PC-9 (cell line): ENCODE results near the gene NOX5. TPM values are rescaled to one million over a fixed set of nuclear protein-coding genes. Genes with fewer than 3 reads are reported as not detected.

Source experiments
- BruUV-seq: library from RNA; stranded (reverse); fragments of 400-500 nt; replicated peaks from 2 replicates; lab custom pipeline; 2021; lab: Mats Ljungman, UMichigan
- CTCF ChIA-PET: fragments of 300-600 bp; sonication (Branson Sonifier 250); formaldehyde crosslinking; loops from one replicate; lab custom pipeline; 2022; ENCODE audit warnings: antibody characterized with exemption; lab: Charles Lee
- POLR2A ChIA-PET: fragments of 300-600 bp; sonication (Branson Sonifier 250); formaldehyde crosslinking; loops from one replicate; lab custom pipeline; 2022; ENCODE audit warnings: antibody characterized with exemption; ENCODE audit not compliant: unreplicated experiment; lab: Charles Lee
- DNase-seq, 2 experiments: peaks; one replicate each; pipeline versions ENCODE4 v3.0.0 to v3.0.0-alpha.2; 2015 to 2022; ENCODE audit warnings: mixed read lengths in 1 of 2
- H2AFZ ChIP-seq: fragments of 200-600 bp; sonication (generic); 2 replicates; pipeline ENCODE4 v1.8.1; 2017; ENCODE audit warnings: antibody characterized with exemption
- H3F3A ChIP-seq: fragments of 200-600 bp; sonication (generic); 2 replicates; pipeline ENCODE4 v1.8.1; 2017; ENCODE audit warnings: antibody characterized with exemption, mild to moderate bottlenecking, low read depth; ENCODE audit not compliant: insufficient read depth
- H3K27ac ChIP-seq: fragments of 200-600 bp; sonication (generic); 2 replicates; pipeline ENCODE4 v1.6.1; 2016; ENCODE audit warnings: mixed run types
- H3K27me3 ChIP-seq: fragments of 200-600 bp; sonication (generic); 2 replicates; pipeline ENCODE4 v1.6.1; 2016; ENCODE audit warnings: low read depth, mixed run types; ENCODE audit not compliant: insufficient read depth
- H3K36me3 ChIP-seq: fragments of 200-600 bp; sonication (generic); 2 replicates; pipeline ENCODE4 v1.6.1; 2016; ENCODE audit warnings: low read depth, mixed run types
- H3K4me1 ChIP-seq: fragments of 200-600 bp; sonication (generic); replicated peaks from 2 replicates; pipeline ENCODE4 v1.6.1; 2016; ENCODE audit warnings: mixed run types; ENCODE audit not compliant: insufficient read depth
- H3K4me2 ChIP-seq: fragments of 200-600 bp; sonication (generic); 2 replicates; pipeline ENCODE4 v1.6.1; 2017; ENCODE audit warnings: mixed run types
- H3K4me3 ChIP-seq: fragments of 200-600 bp; sonication (generic); 2 replicates; pipeline ENCODE4 v1.6.1; 2016; ENCODE audit warnings: mixed run types
- H3K79me2 ChIP-seq: fragments of 200-600 bp; sonication (generic); 2 replicates; pipeline ENCODE4 v1.6.1; 2017; ENCODE audit warnings: low read depth, mixed run types
- H3K9me2 ChIP-seq: fragments of 200-600 bp; sonication (generic); 2 replicates; pipeline ENCODE4 v1.8.1; 2017; ENCODE audit warnings: mild to moderate bottlenecking; ENCODE audit not compliant: insufficient read depth
- H3K9me3 ChIP-seq: fragments of 200-600 bp; sonication (generic); 2 replicates; pipeline ENCODE4 v1.8.1; 2016; ENCODE audit warnings: low read depth; ENCODE audit not compliant: insufficient read depth
- H4K20me1 ChIP-seq: fragments of 200-600 bp; sonication (generic); 2 replicates; pipeline ENCODE4 v1.8.1; 2017; ENCODE audit not compliant: insufficient read depth
- EZH2 ChIP-seq: fragments of 200-600 bp; sonication (generic); IDR thresholded peaks from 2 replicates; pipeline ENCODE4 v1.8.0; 2017; ENCODE audit warnings: antibody characterized with exemption, low read depth
- intact Hi-C: fragments of 100-400 bp; cut with micrococcal nuclease; formaldehyde crosslinking; loops from one replicate; pipeline ENCODE4 v1.10.0; 2022; ENCODE audit not compliant: unreplicated experiment
- total RNA-seq: library from RNA; stranded (reverse); gene quantifications from 2 replicates; pipeline ENCODE4 v1.2.3, GENCODE V29; 2021
- TF ChIP-seq, protein P1 (sequence below): fragments of 200-600 bp; sonication (generic); conservative IDR thresholded peaks from 2 replicates; pipeline ENCODE4 v1.6.1; 2017; ENCODE audit warnings: mixed run types, antibody characterized with exemption, mild to moderate bottlenecking, moderate library complexity

NOX5 gene
- total RNA-seq, 1 experiment from 2014 or later: 1.5 TPM

DNA sequence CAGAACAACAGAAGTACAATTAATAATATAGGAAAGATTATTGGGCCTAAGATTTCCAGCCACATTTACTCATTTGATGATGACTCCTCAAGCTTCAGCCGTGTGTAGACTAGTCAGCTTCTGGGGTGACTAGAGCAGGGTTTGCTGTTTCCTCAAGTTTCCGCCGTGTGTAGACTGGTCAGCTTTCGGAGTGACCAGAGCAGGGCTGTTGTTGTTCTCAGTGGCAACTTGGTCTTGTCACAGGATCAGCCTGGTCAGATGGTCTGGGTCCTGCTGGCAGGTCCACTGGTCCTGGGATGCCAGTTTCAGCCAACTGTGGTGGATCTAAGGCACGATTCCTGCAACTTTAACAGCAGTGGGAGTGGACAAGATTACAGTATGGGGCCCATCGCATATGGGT is 21.8 kb upstream of the NOX5 start:
- Histone ChIP-seq H3K27me3 (no peaks in the 10 kb centered on the region), H3K4me2 (no peak overlapping the region), H3K4me1 (no peaks in the 10 kb centered on the region), H3F3A (no peaks in the 10 kb centered on the region), H3K4me3 (no peak overlapping the region), H3K79me2 (no peaks in the 10 kb centered on the region), H3K27ac (no peak overlapping the region), H2AFZ (no peak overlapping the region), H3K9me2 (no peaks in the 10 kb centered on the region), H3K36me3 (no peaks in the 10 kb centered on the region), H4K20me1 (no peaks in the 10 kb centered on the region), H3K9me3 (no peaks in the 10 kb centered on the region)
- intact Hi-C loops: no loop called here
- no TSS peak for BruUV-seq
- DNase-seq: no peak
- TF ChIP-seq, protein P1, sequence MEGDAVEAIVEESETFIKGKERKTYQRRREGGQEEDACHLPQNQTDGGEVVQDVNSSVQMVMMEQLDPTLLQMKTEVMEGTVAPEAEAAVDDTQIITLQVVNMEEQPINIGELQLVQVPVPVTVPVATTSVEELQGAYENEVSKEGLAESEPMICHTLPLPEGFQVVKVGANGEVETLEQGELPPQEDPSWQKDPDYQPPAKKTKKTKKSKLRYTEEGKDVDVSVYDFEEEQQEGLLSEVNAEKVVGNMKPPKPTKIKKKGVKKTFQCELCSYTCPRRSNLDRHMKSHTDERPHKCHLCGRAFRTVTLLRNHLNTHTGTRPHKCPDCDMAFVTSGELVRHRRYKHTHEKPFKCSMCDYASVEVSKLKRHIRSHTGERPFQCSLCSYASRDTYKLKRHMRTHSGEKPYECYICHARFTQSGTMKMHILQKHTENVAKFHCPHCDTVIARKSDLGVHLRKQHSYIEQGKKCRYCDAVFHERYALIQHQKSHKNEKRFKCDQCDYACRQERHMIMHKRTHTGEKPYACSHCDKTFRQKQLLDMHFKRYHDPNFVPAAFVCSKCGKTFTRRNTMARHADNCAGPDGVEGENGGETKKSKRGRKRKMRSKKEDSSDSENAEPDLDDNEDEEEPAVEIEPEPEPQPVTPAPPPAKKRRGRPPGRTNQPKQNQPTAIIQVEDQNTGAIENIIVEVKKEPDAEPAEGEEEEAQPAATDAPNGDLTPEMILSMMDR: no peak
- no peak for TF ChIP-seq EZH2
- ChIA-PET CTCF (interaction anchor here (0.6 kb wide), 1 partner anchor 33 kb away, joined by 4 read pairs; no protein-coding TSS in a partner anchor), POLR2A (no interaction called here)

DNA sequence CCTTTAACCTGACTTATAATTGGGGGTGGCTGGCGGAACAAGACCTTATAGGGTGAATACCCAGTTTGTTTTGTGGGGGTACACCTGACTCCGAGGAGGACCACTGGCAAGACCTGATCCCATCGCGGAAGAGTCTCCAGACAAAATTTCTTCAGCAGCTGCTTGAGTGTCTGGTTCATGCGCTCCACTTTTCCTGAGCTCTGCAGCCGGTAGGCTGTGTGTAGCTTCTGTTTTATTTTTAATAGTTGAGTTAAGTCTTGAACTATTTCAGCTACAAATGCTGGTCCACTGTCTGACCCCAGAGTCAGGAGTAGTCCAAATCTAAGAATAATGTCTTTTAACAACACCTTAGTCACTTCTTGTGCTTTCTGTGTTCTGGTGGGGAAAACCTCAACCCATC is 21.2 kb upstream of the NOX5 start:
- CTCF ChIA-PET: interaction anchor here (0.5 to 0.6 kb wide), 2 partner anchors 9 to 33 kb away, joined by 4 read pairs; no protein-coding TSS in a partner anchor

DNA sequence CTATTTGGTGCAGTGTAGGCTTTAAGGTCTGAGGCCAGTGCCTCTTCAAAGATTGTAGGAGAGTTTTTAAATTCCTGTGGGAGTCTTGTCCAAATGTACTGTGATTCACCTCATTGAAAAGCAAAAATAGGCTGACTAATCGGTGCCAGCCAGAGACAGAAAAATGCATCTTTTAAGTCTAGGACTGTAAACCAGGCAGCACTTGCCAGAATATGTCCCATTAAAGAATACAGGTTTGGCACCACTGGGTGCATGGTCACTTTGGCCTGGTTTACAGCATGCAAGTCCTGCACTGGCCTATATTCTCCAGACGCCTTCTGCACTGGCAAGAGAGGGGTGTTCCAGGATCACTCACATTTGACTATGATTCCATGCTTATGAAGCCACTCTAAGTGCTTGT is 20.3 kb upstream of the NOX5 start:
- no peak for DNase-seq
- Histone ChIP-seq H3K27ac (no peak overlapping the region), H3K9me3 (no peaks in the 10 kb centered on the region), H4K20me1 (no peaks in the 10 kb centered on the region), H3K4me3 (no peak overlapping the region), H3K9me2 (no peaks in the 10 kb centered on the region), H2AFZ (no peak overlapping the region), H3K4me2 (no peak overlapping the region), H3K4me1 (no peaks in the 10 kb centered on the region), H3K79me2 (no peaks in the 10 kb centered on the region), H3F3A (no peaks in the 10 kb centered on the region), H3K36me3 (no peaks in the 10 kb centered on the region), H3K27me3 (no peaks in the 10 kb centered on the region)
- ChIA-PET POLR2A (no interaction called here), CTCF (no interaction called here)
- no TSS peak for BruUV-seq
- intact Hi-C loops: no loop called here
- TF ChIP-seq, protein P1: no peak
- TF ChIP-seq EZH2: no peak

More for the DNA sequence above, 21.2 kb upstream of the NOX5 start:
- Histone ChIP-seq H3K79me2 (no peaks in the 10 kb centered on the region), H3K36me3 (no peaks in the 10 kb centered on the region), H2AFZ (no peak overlapping the region), H3F3A (no peaks in the 10 kb centered on the region), H4K20me1 (no peaks in the 10 kb centered on the region), H3K9me3 (no peaks in the 10 kb centered on the region), H3K4me1 (no peaks in the 10 kb centered on the region), H3K27me3 (no peaks in the 10 kb centered on the region), H3K4me2 (no peak overlapping the region), H3K9me2 (no peaks in the 10 kb centered on the region), H3K27ac (no peak overlapping the region), H3K4me3 (no peak overlapping the region)
- POLR2A ChIA-PET: no interaction called here
- no TSS peak for BruUV-seq
- no peak for DNase-seq
- intact Hi-C loops: no loop called here
- no peak for TF ChIP-seq EZH2
- TF ChIP-seq, protein P1: no peak
